HG03280 (cell line): ENCODE measurements around the gene PRDM10.
"Not testable (repeated sequence)": the region's sequence is repeated elsewhere in the genome, so short reads cannot be mapped to it uniquely, and the experiment has no call there.

Experiments used
- ATAC-seq: cut with Tn5 transposase; IDR thresholded peaks from one replicate; pipeline ENCODE4 v1.9.1; 2021; ENCODE audit warnings: mild to moderate bottlenecking, moderate library complexity; ENCODE audit not compliant: unreplicated experiment

Gene PRDM10

DNA sequence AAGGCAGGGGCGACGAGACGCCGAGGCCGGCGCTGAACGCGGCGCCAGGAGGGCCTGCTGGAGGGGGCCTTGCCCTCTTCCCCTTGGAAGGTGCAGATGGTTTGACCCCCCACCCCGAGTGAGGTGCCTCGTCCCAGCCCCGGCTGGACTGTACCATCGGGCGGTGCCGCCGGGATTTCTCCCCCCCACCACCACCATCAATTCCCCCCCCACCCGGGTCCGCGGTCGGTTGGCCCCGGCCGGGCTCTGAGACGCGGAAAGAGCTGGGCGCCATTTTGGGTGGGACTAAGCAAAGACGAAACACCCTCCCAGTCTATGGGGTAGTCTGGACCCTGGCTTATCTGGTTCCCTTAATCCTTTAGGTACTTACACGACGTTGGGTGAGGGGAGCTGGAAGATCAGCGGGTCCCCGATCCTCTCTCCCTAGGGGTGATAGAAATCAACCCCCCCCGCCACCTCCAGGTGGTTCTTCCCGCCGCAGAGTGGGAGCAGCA lies at the start of gene PRDM10:
TSS of gene PRDM10 (minus strand) at position 484 of the 494 bp plus-strand sequence. CDS start 41,871 bp downstream, outside the sequence.
- ATAC-seq: peak; percentile 42

DNA sequence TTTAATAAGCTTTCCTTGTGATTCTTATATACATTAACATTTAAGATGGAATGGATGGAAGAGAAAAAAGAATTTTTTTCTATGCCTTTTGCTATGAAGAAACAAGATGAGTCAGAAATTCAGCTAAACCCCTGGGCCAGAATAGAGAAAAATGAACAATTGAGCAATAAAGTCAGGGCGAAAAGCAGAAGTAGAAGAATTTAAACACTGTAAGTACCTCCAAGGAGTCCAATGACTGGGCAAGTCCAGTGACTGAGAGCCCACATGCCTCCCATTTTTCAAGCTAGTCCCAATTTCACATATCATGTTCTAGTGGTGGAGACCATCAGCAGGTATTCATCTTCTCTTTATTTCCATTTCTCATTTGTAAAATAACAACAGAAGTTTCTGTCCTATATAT lies 48.4 kb upstream of the PRDM10 start:
- no peak for ATAC-seq

GRCh38 chr11:130050257-130050656 lies 47.6 kb upstream of the PRDM10 start:
- ATAC-seq: no peak

DNA sequence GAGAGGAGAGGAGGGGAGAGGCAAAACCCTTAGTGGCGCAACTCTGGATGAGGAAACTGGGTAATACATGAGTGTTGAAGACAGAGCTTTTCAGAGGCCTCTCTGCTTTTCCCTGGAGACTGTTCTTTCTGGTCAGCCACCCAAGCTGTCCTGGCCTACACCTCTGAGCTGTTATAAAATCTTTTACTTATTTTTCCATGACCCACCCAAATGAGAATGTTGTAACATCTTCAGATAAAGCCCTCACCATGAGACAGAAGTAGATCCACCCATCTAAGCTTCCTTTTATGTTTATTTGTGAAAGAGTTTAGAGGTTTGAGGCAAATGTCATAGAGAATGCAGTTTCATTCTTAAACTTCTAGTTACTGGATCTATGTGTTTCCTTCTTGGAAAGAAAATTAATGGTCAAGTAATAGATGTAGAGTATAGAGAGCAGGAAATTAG lies 46.7 kb upstream of the PRDM10 start:
- no peak for ATAC-seq

- ATAC-seq: no peak
These were observed 44.5 kb upstream of the PRDM10 start for GRCh38 chr11:130047141-130047540.

DNA sequence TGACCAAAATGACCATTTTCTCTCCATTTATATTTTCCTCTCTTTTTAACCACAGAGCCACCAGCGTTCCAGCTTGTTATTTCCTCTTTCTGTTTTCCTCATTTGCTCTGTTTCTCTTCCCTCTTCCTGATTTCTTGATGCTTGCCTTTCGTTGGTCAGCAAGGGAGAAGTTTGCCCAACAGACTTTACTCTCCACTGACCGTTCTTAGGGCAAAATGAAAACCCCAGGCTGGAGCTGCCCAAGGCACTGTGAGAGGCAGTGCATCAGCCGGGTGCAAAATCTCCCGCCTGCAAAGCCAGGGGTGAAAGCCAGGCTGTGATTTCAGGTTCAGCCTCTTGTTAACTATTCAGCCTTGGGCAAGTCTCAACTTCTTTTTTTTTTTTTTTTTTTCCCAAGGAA lies 40.9 kb upstream of the PRDM10 start:
- ATAC-seq: no peak

- ATAC-seq: no peak
These were observed 39.5 kb upstream of the PRDM10 start for GRCh38 chr11:130042093-130042591.

DNA sequence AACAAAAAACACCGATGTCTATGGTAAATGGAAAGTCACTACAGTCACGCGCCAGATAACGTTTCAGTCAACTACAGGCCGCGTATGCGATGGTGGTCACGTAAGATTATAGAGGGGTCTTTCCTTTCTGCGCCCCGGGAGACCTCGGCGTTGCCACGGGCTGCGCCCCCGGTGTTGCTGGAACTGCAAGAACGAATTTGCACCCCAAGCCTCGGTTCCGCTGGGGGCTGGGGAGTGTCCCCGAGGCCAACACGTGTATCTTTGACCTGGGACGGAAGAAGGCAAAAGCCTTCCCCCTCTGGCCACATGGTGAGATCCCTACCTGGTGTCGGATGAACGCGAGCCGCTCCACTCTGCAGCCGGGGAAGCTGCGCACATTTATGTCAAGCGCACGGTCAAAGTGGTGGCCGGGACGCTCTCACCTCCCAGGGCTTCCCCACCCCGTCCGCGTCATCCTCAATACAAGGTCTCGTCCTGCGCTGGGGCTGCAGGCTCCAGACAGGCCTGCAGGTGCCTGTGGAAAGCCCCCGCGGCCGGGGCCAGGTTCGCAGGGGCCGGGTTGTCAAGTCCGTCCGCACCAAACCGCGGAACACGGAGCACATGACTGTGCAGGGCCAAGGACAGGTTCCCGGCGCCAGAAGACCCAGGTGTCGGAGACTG lies 37.8 kb upstream of the PRDM10 start:
- ATAC-seq: no peak

- ATAC-seq: no peak
These were observed 35.4 kb upstream of the PRDM10 start for GRCh38 chr11:130037881-130038585.

GRCh38 chr11:130037058-130037457 lies 34.4 kb upstream of the PRDM10 start:
- ATAC-seq: no peak

DNA sequence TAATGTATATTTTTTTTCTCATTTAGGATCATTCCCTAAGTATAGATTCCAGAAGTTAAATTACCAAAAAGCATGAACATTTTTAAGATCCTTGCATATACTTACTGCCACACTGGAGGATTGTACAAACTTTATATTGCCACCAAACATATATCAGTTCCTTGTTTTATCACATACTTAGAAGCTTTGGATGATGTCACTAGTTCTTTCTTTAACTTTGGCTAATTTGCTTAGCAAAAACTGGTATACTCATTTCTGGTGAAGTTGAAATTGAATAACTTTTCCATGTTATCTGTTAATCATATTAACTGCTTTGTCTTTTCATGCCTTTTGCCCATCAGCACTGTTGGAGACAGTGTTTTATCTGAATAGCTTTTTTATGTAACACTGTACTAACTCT lies 31.6 kb upstream of the PRDM10 start:
- no peak for ATAC-seq

DNA sequence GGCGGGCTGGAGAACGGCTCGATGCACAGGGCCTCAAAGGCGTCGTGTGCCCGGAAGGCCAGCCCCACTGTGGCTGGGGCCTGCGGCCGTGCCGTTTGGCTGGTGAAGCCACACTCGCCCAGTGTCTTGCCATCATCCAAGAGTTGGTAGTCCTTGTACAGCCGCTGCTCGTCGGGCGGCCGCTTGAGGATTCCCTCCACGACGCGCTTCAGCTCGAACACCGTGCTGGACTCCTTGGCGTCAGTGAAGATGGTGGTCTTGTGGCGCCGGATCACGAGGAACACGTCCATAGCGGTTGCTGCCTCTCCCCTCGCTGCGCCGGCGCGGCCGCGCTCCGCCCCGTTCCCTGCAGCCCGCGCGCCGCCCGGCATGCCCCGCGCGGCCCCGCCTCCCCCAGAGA lies 30.3 kb upstream of the PRDM10 start:
- no peak for ATAC-seq

GRCh38 chr11:130031945-130032344 lies 29.3 kb upstream of the PRDM10 start:
- ATAC-seq: no peak

DNA sequence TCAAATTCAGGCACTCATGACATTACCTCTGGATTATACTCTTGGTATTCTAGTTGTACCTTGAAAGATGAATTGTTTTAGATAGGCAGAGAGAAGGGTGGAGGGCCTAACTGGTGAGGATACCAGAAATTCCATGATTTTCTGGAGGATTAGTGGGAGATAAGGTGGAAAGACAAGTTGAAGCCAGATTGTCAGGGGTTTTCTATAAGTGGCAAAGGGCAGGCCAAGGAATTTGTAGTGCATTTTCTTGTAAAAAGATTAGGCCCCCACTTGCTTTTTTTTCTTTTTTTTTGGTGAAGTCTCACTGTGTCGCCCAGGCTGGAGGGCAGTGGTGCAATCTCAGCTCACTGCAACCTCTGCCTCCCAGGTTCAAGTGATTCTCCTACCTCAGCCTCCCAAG lies 28.4 kb upstream of the PRDM10 start:
- no peak for ATAC-seq

DNA sequence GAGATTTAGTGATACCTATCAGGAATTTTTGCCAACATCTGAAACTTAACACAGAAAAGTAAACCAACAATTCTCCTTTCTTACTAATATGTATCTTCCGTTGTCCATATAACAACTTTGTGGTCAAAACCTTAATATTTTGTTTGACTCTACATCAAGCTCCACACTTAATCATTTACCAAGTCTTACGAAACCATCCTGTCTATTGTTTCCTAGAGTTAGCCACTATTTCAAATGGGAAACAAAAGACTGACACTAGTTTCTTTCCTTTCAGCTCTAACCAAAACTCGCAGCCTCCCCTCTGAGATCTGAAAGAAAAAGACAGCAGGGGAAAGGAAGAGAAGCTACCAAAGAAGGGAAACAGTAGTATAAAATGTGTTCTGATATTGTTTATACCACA lies 26.5 kb upstream of the PRDM10 start:
- ATAC-seq: no peak

GRCh38 chr11:130025371-130025770 lies 22.7 kb upstream of the PRDM10 start:
- ATAC-seq: no peak

DNA sequence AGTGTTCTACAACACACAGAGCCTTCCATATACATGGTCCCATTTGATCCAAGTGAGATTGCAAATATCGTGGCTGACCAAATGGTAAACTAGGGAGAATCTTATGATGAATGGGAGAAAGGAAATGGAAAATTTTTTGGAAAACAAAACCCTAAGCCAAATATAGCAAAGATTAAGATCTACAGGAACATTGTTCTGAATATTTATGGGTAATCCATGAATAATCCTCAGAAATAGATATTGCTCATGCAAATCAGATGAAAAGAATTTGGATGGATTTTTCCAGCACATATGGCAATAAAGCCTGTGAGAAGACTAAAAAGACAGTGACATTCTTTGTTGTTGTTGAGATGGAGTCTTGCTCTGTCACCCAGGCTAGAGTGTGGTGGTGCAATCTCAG lies 21.7 kb upstream of the PRDM10 start:
- no peak for ATAC-seq

DNA sequence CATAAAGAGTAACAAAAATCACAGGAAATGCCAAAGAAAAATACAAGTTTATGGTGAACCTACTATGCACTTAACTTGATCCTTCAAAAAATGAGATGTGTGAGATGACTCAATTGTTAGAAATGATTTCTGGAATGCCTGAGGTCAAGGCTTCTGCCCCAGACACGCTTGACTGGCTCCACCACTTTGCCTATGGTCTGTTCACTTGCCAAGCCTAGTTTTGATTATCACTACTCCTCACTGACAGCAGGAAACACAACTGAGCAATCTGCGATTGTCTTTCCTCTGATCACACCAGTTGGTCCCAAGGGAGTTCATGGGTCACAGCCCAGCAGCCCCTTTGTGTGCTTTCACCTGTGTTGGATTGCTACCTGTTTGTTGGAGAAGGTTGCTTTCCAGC lies 20.6 kb upstream of the PRDM10 start:
- ATAC-seq: peak; percentile 82

- no peak for ATAC-seq
These were observed 20.2 kb upstream of the PRDM10 start for GRCh38 chr11:130022799-130023198.

GRCh38 chr11:130021606-130022005 lies 19.0 kb upstream of the PRDM10 start:
- ATAC-seq: not testable (repeated sequence)

GRCh38 chr11:130020323-130020722 lies 17.7 kb upstream of the PRDM10 start:
- ATAC-seq: no peak

- ATAC-seq: not testable (repeated sequence)
These were observed 13.2 kb upstream of the PRDM10 start for GRCh38 chr11:130015846-130016245.
